Stimulated activated CD4-positive, alpha-beta T cell treated with anti-CD3 and anti-CD28 coated beads, Interleukin-2, amount 100 ng/mL, for 24 hours (primary cell): ENCODE results near the gene PRDM1.

Source experiments
- DNase-seq, 2 donors: peaks; one replicate each; pipeline ENCODE4 v3.0.0-alpha.2; 2020

The PRDM1 gene

DNA sequence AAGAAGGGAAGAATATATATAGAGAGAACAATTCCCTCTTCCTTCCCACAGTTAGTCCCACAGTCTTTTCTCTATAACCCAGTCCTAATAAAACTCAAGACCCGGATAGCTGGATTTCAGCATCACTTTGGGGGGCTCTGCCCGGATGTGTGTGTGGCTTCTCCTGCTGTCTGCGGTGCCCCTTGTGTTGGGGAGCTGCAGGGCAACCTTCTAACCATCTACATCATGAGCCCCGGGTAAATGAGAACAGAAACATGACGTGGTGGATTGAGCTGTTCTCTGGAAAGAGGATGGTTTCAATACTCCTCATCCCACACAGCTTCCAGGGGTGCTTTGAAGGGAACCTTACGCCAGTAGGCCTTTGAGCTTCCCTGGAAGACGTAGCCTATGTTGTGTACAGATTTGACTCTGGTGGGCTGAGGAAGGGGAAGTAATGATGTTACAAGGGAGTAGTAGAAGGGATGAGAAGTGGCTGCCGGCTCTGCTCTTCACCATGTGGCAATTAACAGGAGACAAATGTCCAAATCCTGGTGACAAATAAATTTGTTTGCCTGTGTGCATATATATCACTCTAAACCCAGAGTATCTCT, 13.5 kb upstream of the PRDM1 start:
- DNase-seq = no peak

- DNase-seq = no peak
Observed at GRCh38 chr6:106074146-106074545, 12.0 kb upstream of the PRDM1 start.

GRCh38 chr6:106076139-106076538, 10.0 kb upstream of the PRDM1 start:
- no peak for DNase-seq

GRCh38 chr6:106077170-106077569, 9.0 kb upstream of the PRDM1 start:
- DNase-seq = no peak

GRCh38 chr6:106077881-106078280, 8.3 kb upstream of the PRDM1 start:
- DNase-seq = no peak

GRCh38 chr6:106079961-106080762, 6.0 kb upstream of the PRDM1 start:
- no peak for DNase-seq

DNA sequence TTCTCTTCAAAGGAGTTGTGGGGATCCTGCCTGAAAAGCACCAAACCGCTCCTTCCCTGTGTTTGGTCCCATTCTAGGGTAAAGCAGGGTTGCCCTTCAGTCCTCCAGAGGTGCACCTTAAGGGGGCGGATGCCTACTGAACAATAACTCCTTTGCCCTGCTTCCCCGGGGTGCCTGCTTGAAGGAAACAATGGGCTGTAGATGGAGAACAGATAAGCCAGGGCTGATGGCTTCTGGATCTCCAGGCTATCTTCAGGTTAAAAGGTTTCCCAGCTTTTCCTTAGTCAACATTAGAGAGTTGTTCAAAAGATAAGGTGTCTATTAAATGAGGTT, 5.4 kb upstream of the PRDM1 start:
- DNase-seq = no peak

- no peak for DNase-seq
Observed at GRCh38 chr6:106081715-106082114, 4.4 kb upstream of the PRDM1 start.

- DNase-seq = no peak
Observed at GRCh38 chr6:106082735-106083398, 3.3 kb upstream of the PRDM1 start.

DNA sequence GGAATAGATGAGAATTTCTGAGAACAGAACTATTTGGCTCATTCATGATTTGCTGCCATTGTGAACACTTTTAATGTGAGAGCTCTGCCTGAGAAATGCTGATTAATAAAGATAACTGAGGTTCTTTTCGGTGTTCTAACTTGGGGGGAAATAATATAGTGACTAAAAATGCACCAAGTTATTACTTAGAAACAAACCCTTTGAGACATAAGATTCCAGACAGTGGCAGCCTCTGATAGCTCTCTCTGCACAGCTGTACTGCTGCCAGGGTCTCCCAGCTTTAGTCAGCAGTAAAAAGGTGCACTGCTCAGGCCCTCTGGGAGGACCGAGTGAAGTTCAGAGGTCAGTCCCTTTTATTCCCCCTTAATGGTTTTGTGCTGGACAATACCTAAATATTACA, 2.5 kb upstream of the PRDM1 start:
- DNase-seq = no peak

DNA sequence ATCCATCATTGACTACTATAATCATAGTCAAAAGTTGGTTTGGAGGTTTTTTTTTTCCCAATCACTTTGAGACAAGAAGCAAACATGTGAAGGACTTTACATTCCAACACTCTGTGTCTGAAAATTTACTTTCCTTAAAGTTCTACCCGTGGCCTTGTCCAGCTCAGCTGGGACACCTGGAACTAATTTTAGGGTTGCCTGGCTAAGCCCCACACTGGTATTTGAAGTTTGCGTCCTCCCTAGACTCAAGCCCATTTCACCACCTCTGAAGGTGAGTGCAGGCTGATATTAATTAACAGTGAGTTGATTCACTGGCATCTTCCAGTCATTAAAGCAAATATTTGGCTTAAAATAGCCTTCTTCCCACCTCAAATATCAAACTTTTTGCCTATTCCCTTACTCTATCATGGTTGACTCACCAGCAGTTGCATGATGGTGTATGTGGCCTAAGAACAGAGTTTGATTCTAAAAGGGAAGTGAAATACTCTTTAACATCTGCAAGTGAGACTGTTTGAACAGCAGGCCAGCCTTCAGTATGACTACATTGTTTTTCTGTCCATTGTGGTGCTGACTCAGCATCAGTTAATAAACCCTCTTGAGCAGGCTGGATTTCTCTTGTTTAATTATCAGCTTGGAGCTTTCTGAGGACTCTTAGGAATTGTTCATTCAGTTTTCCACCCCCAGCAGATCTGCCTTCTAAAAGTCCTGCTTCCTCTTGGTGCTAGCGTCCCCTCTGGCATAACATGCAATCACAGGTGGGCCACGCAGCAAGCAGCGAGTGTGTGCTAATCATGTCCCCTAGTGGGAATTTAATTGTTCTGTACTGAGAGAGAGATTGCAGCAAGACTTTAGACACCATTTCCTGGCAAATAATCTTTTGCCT, 1.8 kb upstream of the PRDM1 start:
- DNase-seq = no peak

- DNase-seq = no peak
Observed at GRCh38 chr6:106084989-106085691, 996 bp upstream of the PRDM1 start.

DNA sequence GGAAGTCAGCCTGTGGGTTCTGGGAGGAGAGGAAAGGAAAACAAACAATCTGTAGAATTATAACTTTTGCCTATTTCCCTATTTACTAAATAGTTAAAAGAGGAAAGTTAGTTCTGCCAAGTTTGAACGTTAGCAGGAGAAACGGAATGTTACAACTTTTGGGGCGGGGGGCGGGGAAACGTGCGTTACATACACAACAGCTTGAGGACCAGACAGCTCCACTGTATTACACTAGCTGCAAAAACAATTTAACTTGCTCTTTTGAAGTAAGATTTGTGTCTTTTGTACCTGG, 498 bp upstream of the PRDM1 start:
- no peak for DNase-seq

GRCh38 chr6:106086814-106087175, 659 bp downstream of the PRDM1 start:
- no peak for DNase-seq

- DNase-seq = no peak
Observed at GRCh38 chr6:106087548-106088325, 1.6 kb downstream of the PRDM1 start.

- no peak for DNase-seq
Observed at GRCh38 chr6:106090001-106090400, 3.9 kb downstream of the PRDM1 start.

DNA sequence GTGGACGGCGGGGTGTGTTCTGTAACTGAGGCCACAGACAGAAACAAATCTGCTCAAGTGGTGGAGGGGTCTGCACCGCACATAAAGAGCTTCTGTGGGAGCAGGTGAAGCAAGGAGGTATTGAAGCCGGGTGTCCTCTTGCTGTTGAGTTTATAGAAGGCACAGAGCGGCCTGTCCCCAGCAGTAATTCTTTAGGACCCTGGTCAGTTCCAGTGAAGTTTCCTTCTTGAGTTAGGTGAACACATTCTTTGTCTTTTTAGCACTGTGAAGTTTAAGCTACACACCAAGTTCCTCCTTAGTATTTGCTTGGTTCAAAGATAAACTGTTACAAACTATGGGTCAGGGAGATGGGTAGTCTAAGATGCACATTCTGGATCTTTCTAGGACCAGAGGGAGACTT, 6.1 kb downstream of the PRDM1 start:
- no peak for DNase-seq

GRCh38 chr6:106094261-106094963, 8.3 kb downstream of the PRDM1 start:
- DNase-seq = no peak

DNA sequence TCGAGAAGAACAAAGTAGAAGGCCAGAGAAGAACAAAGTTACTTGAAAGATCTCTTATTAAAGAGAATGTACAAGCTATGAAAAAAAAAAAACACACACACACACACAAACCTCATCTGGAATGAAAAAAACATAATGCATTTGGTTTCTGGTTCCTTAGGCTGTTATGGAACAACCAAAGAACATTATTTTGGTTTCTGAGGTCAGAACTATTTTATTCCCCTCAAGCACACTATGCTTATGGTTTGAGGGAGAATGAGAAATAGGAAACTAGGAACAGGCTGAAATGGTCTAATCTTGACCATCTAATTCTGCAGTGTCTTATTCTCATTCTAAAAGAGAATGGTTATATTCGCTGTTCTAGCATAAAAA, 8.8 kb downstream of the PRDM1 start:
- no peak for DNase-seq

- peak in 1 of 2 donors; percentile 55 for DNase-seq
Observed at GRCh38 chr6:106097411-106098231, 11.5 kb downstream of the PRDM1 start.
